Epithelial cell of esophagus (primary cell): ENCODE data around the gene UBR3.

ENCODE experiments used
- DNase-seq: peaks from one replicate; pipeline ENCODE4 v3.0.0; 2010; ENCODE audit warnings: low read depth
- H3K4me3 ChIP-seq: 2 replicates; pipeline ENCODE4 v1.5.1; 2011; ENCODE audit warnings: mild to moderate bottlenecking, low read length, control low read depth
- TF ChIP-seq, protein P1 (sequence below): IDR thresholded peaks from 2 replicates; pipeline ENCODE4 v1.5.1; 2011; ENCODE audit warnings: low read depth, mild to moderate bottlenecking, low read length, control low read depth, inconsistent platforms; ENCODE audit not compliant: insufficient read depth; ENCODE audit errors: missing control alignments

Gene UBR3

DNA sequence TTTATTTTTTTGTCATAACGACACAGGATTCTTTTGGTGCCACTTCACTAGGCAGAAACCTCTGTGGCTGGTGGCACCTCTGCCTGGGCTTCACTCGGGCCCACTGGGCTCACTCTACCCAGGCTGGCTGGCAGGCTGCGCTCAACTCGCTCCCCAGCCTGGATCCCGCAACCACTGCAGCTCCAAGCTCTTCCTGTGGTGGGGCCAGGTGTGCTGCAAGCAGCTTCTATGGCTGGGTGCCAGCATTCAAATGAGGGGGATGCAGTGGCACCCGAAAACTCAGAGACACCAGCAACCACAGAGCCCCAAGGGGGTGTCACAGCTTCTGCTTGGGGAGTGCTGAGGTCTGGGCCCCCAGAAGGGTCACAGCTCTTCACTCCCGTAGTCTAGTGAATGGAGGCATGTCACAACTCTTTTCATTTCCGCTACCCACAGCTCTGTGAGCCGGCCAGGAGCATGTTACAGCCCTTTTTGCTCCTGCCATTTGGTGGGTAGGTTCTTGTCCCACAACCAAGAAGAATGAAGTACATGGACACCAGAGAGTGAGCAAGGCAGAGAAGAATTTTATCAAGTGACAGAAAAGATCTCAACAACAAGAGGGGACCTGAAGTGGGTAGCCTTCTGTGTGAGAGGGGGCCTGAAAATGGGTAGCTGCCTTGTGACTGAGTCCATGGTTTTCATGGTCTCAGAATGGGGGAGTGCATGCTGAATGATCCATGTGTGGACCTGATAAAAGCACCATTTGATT is 170.1 kb downstream of the UBR3 start:
- DNase-seq, result no peak
- TF ChIP-seq, protein P1, sequence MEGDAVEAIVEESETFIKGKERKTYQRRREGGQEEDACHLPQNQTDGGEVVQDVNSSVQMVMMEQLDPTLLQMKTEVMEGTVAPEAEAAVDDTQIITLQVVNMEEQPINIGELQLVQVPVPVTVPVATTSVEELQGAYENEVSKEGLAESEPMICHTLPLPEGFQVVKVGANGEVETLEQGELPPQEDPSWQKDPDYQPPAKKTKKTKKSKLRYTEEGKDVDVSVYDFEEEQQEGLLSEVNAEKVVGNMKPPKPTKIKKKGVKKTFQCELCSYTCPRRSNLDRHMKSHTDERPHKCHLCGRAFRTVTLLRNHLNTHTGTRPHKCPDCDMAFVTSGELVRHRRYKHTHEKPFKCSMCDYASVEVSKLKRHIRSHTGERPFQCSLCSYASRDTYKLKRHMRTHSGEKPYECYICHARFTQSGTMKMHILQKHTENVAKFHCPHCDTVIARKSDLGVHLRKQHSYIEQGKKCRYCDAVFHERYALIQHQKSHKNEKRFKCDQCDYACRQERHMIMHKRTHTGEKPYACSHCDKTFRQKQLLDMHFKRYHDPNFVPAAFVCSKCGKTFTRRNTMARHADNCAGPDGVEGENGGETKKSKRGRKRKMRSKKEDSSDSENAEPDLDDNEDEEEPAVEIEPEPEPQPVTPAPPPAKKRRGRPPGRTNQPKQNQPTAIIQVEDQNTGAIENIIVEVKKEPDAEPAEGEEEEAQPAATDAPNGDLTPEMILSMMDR, result no peak
- H3K4me3 ChIP-seq, result no peak overlapping the region

DNA sequence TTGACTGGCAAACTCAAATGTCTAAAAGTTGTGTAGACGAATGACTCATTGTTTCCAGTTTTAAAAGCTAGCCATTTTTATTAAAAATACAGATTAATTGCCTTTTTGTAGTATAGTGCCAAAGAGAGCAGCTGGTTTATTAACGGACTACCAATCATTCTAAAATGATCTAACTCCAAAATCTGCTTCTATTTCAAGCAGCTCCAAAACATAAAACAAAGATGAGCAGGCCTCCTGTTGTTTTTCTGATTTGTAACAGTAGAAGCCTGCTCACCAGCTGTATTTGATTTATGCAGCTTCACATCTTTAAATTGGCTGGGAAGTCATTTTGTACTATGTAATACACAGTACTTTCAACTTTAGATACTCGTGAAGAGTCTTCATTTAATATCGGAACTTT is 171.8 kb downstream of the UBR3 start:
- TF ChIP-seq, protein P1, result no peak
- no peak for DNase-seq
- H3K4me3 ChIP-seq, result no peak overlapping the region

DNA sequence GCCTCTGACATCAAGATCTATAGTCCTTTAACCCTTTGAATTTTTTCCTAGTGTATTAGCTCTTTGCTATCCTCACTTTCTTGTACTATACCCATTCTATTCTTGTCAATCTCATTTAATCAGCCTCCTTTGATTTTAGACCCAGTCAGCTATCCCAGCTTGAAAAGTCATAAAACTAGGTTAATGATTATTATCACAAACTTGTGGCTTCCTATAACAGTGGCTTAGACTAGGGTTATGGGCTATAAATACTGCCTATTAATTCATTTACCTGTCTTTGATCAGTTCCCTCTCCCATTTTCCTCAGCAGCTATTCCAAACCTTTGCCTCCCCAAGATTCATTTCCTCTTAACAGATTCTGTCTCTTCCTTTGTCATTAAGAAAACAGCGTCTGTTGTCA is 174.8 kb downstream of the UBR3 start:
- no peak overlapping the region for H3K4me3 ChIP-seq
- no peak for DNase-seq
- TF ChIP-seq, protein P1, result no peak

GRCh38 chr2:170005702-170006101 is 178.4 kb downstream of the UBR3 start:
- no peak overlapping the region for H3K4me3 ChIP-seq
- TF ChIP-seq, protein P1, result peak; percentile 10

DNA sequence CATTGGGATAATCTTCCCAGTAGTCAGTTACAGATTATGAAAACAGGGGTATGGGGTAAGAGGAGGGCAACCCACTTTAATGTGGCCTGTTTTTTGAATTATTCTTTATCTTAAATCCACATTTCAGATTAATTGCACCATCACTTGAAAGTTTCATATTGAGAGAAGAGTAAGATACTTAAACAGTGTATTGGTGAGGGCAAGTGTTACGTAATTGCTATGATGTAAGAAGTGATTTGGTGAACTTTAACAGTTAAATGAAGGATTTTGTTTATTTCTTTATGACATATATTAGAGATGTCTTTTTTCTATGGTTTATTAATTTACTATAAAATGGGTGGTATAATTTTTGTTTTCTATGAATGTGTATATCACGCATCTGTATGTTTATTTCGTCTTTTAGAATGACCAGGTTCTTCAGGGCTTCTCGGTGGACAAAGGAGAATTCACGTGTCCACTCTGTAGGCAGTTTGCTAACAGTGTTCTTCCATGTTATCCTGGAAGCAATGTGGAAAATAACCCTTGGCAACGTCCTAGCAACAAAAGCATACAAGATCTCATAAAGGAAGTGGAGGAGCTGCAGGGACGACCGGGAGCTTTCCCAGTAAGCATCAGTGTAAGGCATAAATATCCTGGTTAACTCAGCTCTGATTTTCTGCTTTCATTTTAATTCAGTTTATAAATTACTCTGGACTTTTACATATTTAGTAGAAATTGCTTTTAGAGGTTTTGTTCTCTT is 179.5 kb downstream of the UBR3 start:
- TF ChIP-seq, protein P1, result no peak
- peak; percentile 4 for DNase-seq
- no peak overlapping the region for H3K4me3 ChIP-seq

More at GRCh38 chr2:170005702-170006101, 178.4 kb downstream of the UBR3 start:
- peak; percentile 11 for DNase-seq

- DNase-seq, result no peak
- TF ChIP-seq, protein P1, result no peak
- no peak overlapping the region for H3K4me3 ChIP-seq
Measured at GRCh38 chr2:170009209-170009608, 182.0 kb downstream of the UBR3 start.
